HG02623 (cell line): ENCODE results near the gene UBR2.
"Not testable (repeated sequence)": the region's sequence is repeated elsewhere in the genome, so short reads cannot be mapped to it uniquely, and the experiment has no call there.

Experiments used
- ATAC-seq: cut with Tn5 transposase; IDR thresholded peaks from one replicate; pipeline ENCODE4 v1.9.1; 2021; ENCODE audit warnings: moderate library complexity; ENCODE audit not compliant: unreplicated experiment

Gene UBR2

GRCh38 chr6:42616716-42617115, 52.9 kb downstream of the UBR2 start:
- ATAC-seq: no peak

- ATAC-seq: no peak
Observed at GRCh38 chr6:42618105-42618504, 54.3 kb downstream of the UBR2 start.

- ATAC-seq: no peak
Observed at GRCh38 chr6:42618686-42619085, 54.9 kb downstream of the UBR2 start.

- no peak for ATAC-seq
Observed at GRCh38 chr6:42619963-42620362, 56.1 kb downstream of the UBR2 start.

GRCh38 chr6:42624601-42625000, 60.8 kb downstream of the UBR2 start:
- no peak for ATAC-seq

GRCh38 chr6:42627044-42627443, 63.2 kb downstream of the UBR2 start:
- ATAC-seq: no peak

- ATAC-seq: no peak
Observed at GRCh38 chr6:42627674-42628073, 63.8 kb downstream of the UBR2 start.

GRCh38 chr6:42628604-42629003, 64.8 kb downstream of the UBR2 start:
- no peak for ATAC-seq

- ATAC-seq: no peak
Observed at GRCh38 chr6:42629845-42630244, 66.0 kb downstream of the UBR2 start.

GRCh38 chr6:42637681-42638080, 73.9 kb downstream of the UBR2 start:
- no peak for ATAC-seq

GRCh38 chr6:42642794-42643193, 79.0 kb downstream of the UBR2 start:
- no peak for ATAC-seq

- no peak for ATAC-seq
Observed at GRCh38 chr6:42644211-42644610, 80.4 kb downstream of the UBR2 start.

GRCh38 chr6:42652024-42652746, 88.4 kb downstream of the UBR2 start:
- no peak for ATAC-seq

- no peak for ATAC-seq
Observed at GRCh38 chr6:42653851-42654250, 90.0 kb downstream of the UBR2 start.

- ATAC-seq: no peak
Observed at GRCh38 chr6:42659806-42660205, 96.0 kb downstream of the UBR2 start.

- ATAC-seq: no peak
Observed at GRCh38 chr6:42661540-42662153, 97.8 kb downstream of the UBR2 start.

GRCh38 chr6:42664718-42665117, 100.9 kb downstream of the UBR2 start:
- ATAC-seq: no peak

GRCh38 chr6:42674368-42674767, 110.5 kb downstream of the UBR2 start:
- ATAC-seq: not testable (repeated sequence)

GRCh38 chr6:42674780-42675179, 111.0 kb downstream of the UBR2 start:
- ATAC-seq: no peak

GRCh38 chr6:42679358-42679757, 115.5 kb downstream of the UBR2 start:
- no peak for ATAC-seq

GRCh38 chr6:42688281-42688680, 124.5 kb downstream of the UBR2 start:
- ATAC-seq: no peak

GRCh38 chr6:42689371-42689770, 125.5 kb downstream of the UBR2 start:
- ATAC-seq: no peak
